ENCODE measurements around the gene MRPL12.

DNA sequence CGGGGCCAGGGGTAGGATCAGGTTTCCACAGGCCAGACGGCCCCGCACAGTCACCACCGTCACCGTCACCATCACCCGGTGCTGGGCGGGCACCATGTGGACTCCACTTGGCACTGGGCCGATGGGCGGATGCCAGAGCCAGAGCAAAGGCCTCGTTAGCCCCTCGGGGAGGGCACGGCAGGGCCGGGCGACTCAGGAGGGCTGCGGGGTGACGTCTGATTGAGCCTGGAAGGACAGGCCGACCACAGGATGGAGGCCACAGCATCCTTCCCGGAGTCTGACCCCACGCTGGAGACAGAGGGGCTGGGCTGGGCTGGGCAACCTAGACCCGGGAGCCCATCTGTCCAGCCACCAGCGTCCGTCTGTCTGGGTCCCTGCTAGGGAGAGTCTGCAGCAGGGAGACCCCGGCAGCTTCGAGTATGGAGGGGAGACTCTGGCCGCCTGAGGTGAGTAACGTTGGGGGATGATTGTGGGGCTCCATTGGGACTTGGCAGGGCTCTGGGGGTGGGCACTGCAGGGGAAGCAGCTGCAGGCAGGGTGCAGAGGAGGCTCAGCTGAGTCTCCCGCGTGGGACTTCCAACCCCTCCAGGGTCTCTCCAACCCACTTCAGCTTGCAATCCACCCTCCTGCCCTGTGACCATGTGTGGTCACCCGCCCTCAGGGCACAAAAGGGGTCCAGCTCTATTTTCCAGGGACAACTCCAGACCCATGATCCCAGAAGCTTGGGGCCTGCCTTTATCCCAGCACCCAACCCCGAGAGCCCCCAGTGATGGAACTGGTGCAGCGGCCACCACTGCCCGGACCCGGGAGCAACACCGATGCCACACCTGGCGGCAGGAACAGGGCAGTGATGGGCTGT is 31.5 kb downstream of the MRPL12 start:
- TF ChIP-seq EZH2 (IDR thresholded peaks at IDR 0.05; ENCODE audit: insufficient read depth, poor library complexity, severe bottlenecking) (no peak), EZH2phosphoT487 (IDR thresholded peaks at IDR 0.05; ENCODE audit: insufficient read depth, low read depth) (no peak)

All from GM23248 (cell line).